Gastroesophageal sphincter (tissue), 4 donors: ENCODE results near the gene VEPH1. TPM values are rescaled to one million over a fixed set of nuclear protein-coding genes. Genes with fewer than 3 reads are reported as not detected.

ENCODE experiments used
- ATAC-seq: fragments of 150-250 bp; one replicate; pipeline ENCODE4 v1.9.1; 2016; ENCODE audit warnings: mild to moderate bottlenecking, moderate library complexity
- H3K27ac ChIP-seq, 4 donors: fragments of 200-600 bp; sonication (generic) in 3 of 4; 1 replicate in 3 of 4; 2 replicates in 1 of 4; pipeline ENCODE4 v1.5.1; 2016 to 2019
- H3K27me3 ChIP-seq: fragments of 200-600 bp; sonication (generic); one replicate; pipeline ENCODE4 v1.5.1; 2019
- H3K36me3 ChIP-seq, 2 donors: fragments of 200-600 bp; sonication (generic); one replicate each; pipeline ENCODE4 v1.5.1; 2019; ENCODE audit warnings: control low read depth in 1 of 2
- H3K4me1 ChIP-seq, 3 donors: fragments of 200-600 bp; sonication (generic); 1 replicate in 2 of 3; 2 replicates in 1 of 3; pipeline ENCODE4 v1.5.1; 2016 to 2019; ENCODE audit warnings: control low read depth in 2 of 3
- H3K4me3 ChIP-seq, 2 donors: fragments of 200-600 bp; sonication (generic); one replicate each; pipeline ENCODE4 v1.5.1; 2019; ENCODE audit warnings: mild to moderate bottlenecking in 1 of 2, moderate library complexity in 1 of 2
- H3K9me3 ChIP-seq, 3 donors: fragments of 200-600 bp; sonication (generic); one replicate each; pipeline ENCODE4 v1.5.1; 2017 to 2019; ENCODE audit warnings: control low read depth in 2 of 3
- EP300 ChIP-seq: sonication (generic); formaldehyde crosslinking; IDR thresholded peaks from one replicate; pipeline ENCODE4 v1.6.1; 2017; ENCODE audit warnings: antibody characterized with exemption, mild to moderate bottlenecking
- POLR2A ChIP-seq, 2 donors: fragments of 450-650 bp; IDR thresholded peaks; one replicate each; pipeline ENCODE4 v1.6.1; 2017; ENCODE audit warnings: antibody characterized with exemption in 2 of 2, mild to moderate bottlenecking in 2 of 2, moderate library complexity in 1 of 2
- POLR2AphosphoS5 ChIP-seq: sonication (generic); formaldehyde crosslinking; IDR thresholded peaks from one replicate; pipeline ENCODE4 v1.6.1; 2017; ENCODE audit warnings: antibody characterized with exemption
- WGBS, 2 donors: methylation state at CpG; one replicate each; pipeline ENCODE4 v1.1.5; 2018; ENCODE audit warnings: low coverage in 1 of 2; 5-methylcytosine and 5-hydroxymethylcytosine counted together
- total RNA-seq, 4 donors: library from RNA; depleted of rRNA; stranded (reverse); fragments of >200 nt; gene quantifications; one replicate each; pipeline ENCODE4 v1.1.0, GENCODE V29; 2016
- TF ChIP-seq, protein P1 (sequence below), 4 experiments: fragments of 200-600 bp in 2 of 4; fragments of 450-650 bp in 2 of 4; sonication (generic) in 1 of 4; IDR thresholded peaks; one replicate each; pipeline ENCODE4 v1.5.1; 2017 to 2019; ENCODE audit warnings: antibody characterized with exemption in 4 of 4, mild to moderate bottlenecking in 2 of 4, moderate library complexity in 2 of 4

Gene VEPH1
- total RNA-seq, 4 donors from 2014 or later = 0.62 to 2.3 (median 1.7) TPM

DNA sequence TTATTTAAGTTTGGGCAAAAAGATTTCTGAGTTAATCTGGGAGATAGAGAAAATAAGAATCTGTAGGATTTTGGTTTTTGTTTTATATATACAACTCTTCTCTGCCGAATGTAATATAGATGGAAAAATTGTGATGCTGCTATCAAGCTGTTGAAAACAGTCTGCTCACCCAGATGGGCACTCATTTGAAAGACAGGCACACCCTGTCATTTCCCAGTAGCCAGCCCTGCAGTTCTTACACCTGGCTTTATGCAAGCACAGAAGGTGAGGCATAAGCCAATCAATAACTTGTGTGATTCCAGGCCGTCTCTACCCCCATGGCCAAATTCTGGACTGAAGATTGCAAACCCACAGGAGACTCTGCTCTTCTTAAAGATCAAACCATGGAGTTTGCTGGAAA is 93.7 kb downstream of the VEPH1 start:
- ATAC-seq = no peak
- H3K4me1 ChIP-seq = no peaks in the 10 kb centered on the region
- H3K4me3 ChIP-seq = no peak overlapping the region
- H3K36me3 ChIP-seq = no peaks in the 10 kb centered on the region
- no peak for TF ChIP-seq EP300
- TF ChIP-seq, protein P1, sequence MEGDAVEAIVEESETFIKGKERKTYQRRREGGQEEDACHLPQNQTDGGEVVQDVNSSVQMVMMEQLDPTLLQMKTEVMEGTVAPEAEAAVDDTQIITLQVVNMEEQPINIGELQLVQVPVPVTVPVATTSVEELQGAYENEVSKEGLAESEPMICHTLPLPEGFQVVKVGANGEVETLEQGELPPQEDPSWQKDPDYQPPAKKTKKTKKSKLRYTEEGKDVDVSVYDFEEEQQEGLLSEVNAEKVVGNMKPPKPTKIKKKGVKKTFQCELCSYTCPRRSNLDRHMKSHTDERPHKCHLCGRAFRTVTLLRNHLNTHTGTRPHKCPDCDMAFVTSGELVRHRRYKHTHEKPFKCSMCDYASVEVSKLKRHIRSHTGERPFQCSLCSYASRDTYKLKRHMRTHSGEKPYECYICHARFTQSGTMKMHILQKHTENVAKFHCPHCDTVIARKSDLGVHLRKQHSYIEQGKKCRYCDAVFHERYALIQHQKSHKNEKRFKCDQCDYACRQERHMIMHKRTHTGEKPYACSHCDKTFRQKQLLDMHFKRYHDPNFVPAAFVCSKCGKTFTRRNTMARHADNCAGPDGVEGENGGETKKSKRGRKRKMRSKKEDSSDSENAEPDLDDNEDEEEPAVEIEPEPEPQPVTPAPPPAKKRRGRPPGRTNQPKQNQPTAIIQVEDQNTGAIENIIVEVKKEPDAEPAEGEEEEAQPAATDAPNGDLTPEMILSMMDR (IDR thresholded peaks at IDR 0.05) = no peak
- TF ChIP-seq POLR2A (IDR thresholded peaks at IDR 0.05) = no peak
- TF ChIP-seq POLR2AphosphoS5 = no peak
- H3K27ac ChIP-seq = no peak overlapping the region
- H3K27me3 ChIP-seq = no peaks in the 10 kb centered on the region
- 80 to 87% methylated on average over 2 of the region's 2 CpGs for WGBS, 2 donors
- no peaks in the 10 kb centered on the region for H3K9me3 ChIP-seq

DNA sequence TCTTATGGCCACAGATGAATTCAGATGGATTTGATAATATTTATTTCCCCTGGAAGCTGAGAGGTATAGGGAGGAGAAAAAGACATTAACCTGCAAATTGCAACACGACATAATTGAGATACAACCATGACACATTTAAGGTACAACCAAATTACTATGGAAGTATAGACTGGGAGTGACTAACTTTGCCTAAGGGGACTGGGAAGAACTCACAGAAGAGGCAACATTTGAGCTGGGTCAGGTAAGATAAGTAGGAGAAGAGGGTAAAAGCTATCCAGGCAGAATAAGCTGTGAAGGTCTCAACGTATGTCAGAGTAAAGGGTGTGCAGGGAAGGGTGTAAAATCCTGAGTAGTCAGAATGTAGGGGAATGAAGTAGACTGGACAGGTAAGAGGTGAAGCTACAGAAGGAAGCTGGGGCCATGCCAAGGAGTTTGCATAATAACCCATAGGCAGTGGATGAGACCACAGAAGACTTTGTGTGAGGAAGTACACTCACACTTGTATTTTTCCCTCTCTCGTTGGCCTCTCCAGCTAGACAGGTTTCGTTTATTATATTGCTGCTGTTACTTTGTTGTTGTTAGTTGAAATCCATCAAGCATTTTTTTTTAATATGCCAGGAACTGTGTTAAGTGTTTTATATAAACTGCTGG is 94.6 kb downstream of the VEPH1 start:
- Histone ChIP-seq H3K36me3 (no peaks in the 10 kb centered on the region), H3K4me3 (no peak overlapping the region), H3K27ac (no peak overlapping the region), H3K27me3 (no peaks in the 10 kb centered on the region), H3K4me1 (no peaks in the 10 kb centered on the region), H3K9me3 (no peaks in the 10 kb centered on the region)
- 79 to 91% methylated on average over 4 of the region's 4 CpGs for WGBS, 2 donors
- ATAC-seq = no peak
- TF ChIP-seq, protein P1 (IDR thresholded peaks at IDR 0.05) = no peak
- no peak for TF ChIP-seq EP300
- TF ChIP-seq POLR2AphosphoS5 = no peak
- no peak for TF ChIP-seq POLR2A (IDR thresholded peaks at IDR 0.05)

DNA sequence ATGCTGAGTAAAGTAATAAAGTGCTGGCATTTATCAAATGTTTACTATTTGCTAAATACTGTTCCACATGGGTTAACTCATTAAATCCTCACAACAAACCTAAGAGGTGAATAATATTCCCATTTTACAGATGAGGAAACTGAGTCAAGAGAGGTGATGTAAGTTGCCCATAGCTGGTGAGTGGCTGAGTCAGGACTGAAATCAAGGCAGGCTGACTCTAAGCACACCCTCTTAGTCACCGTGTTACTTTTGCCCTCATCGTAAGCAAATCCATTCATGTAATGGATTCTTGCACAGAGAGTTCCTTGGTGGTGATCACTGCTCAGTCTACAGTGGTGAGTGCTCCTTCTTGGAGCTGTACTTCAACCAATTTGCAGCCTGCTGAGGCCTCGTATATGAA is 95.4 kb downstream of the VEPH1 start:
- no peaks in the 10 kb centered on the region for H3K27me3 ChIP-seq
- TF ChIP-seq, protein P1 (IDR thresholded peaks at IDR 0.05) = no peak
- TF ChIP-seq EP300 = no peak
- H3K4me3 ChIP-seq = no peak overlapping the region
- no peaks in the 10 kb centered on the region for H3K4me1 ChIP-seq
- ATAC-seq = no peak
- WGBS, 2 donors = 73 to 80% methylated on average over 3 of the region's 3 CpGs
- no peaks in the 10 kb centered on the region for H3K9me3 ChIP-seq
- H3K36me3 ChIP-seq = no peaks in the 10 kb centered on the region
- H3K27ac ChIP-seq = no peak overlapping the region

DNA sequence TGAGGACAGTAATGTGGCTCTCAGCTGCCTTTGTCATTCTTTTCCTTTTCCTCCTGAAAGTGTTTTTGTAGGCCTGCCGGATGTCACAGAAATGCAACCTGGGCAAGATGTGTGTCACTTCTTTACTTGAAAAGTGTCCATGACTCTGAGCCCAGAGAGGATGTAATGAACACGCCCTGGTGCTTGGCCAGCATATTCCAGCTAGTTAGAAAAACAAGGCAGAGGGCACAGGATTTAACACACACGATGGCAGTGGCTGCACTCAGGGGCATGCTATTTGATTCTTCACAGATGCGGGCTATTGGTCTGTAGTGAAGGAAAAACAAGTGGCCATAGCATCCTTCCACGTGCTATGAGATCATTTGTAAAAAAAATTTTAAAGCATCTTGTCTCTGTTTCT is 96.8 kb downstream of the VEPH1 start:
- TF ChIP-seq, protein P1 (IDR thresholded peaks at IDR 0.05) = no peak
- TF ChIP-seq POLR2A (IDR thresholded peaks at IDR 0.05) (no peak), POLR2AphosphoS5 (no peak), EP300 (no peak)
- Histone ChIP-seq H3K27me3 (no peaks in the 10 kb centered on the region), H3K27ac (no peak overlapping the region), H3K36me3 (no peaks in the 10 kb centered on the region), H3K9me3 (no peaks in the 10 kb centered on the region), H3K4me1 (no peaks in the 10 kb centered on the region), H3K4me3 (no peak overlapping the region)
- 40 to 63% methylated on average over 2 to 5 of the region's 5 CpGs for WGBS, 2 donors
- no peak for ATAC-seq

DNA sequence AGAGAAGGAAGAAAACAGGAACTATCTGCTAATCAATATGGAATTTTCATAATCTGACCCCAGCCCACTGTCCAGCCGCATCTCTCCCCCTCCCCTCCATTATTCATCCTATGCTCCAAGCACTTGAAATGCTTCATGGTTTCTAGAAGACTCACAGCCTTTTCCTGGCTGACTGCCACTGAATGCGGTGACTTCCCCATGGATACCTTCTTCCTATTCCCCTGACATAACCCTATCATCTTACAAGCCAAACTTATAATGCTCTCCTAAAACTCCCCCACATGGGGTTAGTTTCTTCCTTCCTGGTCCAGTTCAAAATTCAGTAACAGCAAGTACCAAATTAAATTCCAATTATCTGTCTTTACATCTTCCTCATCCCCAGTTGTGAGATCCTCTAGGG is 97.8 kb downstream of the VEPH1 start:
- Histone ChIP-seq H3K9me3 (no peaks in the 10 kb centered on the region), H3K4me3 (no peak overlapping the region), H3K27me3 (no peaks in the 10 kb centered on the region), H3K36me3 (no peaks in the 10 kb centered on the region), H3K4me1 (no peaks in the 10 kb centered on the region), H3K27ac (no peak overlapping the region)
- WGBS, 2 donors = 54 to 66% methylated on average over 2 of the region's 2 CpGs
- TF ChIP-seq POLR2AphosphoS5 (no peak), EP300 (no peak), POLR2A (IDR thresholded peaks at IDR 0.05) (no peak)
- TF ChIP-seq, protein P1 (IDR thresholded peaks at IDR 0.05) = no peak
- no peak for ATAC-seq
